Neural cell (in vitro differentiated cells): Measurements from ENCODE around the gene PLSCR5. TPM values are rescaled to one million over a fixed set of nuclear protein-coding genes. Genes with fewer than 3 reads are reported as not detected.

Experiments
- H2AFZ ChIP-seq: fragments of 200-600, 300-800 bp; sonication (generic), shearing (Covaris generic); 2 replicates; pipeline ENCODE4 v1.6.0; 2014; ENCODE audit warnings: low read depth, mild to moderate bottlenecking, antibody characterized with exemption, low read length, moderate library complexity
- H3F3A ChIP-seq: fragments of 200-600 bp; shearing (Covaris generic); 2 replicates; pipeline ENCODE4 v1.6.1; 2016; ENCODE audit warnings: mild to moderate bottlenecking, moderate library complexity, mixed read lengths, antibody characterized with exemption, low read length; ENCODE audit not compliant: insufficient read depth, poor library complexity, severe bottlenecking
- H3K27ac ChIP-seq: fragments of 200-600, 300-800 bp; sonication (generic), shearing (Covaris generic); 2 replicates; pipeline ENCODE4 v1.5.1; 2014; ENCODE audit warnings: mild to moderate bottlenecking, low read length, moderate library complexity
- H3K27me3 ChIP-seq: fragments of 300-800, 200-600 bp; sonication (generic), shearing (Covaris generic); 2 replicates; pipeline ENCODE4 v1.6.0; 2014; ENCODE audit warnings: mild to moderate bottlenecking, low read depth, low read length, moderate library complexity; ENCODE audit not compliant: insufficient read depth
- H3K36me3 ChIP-seq: fragments of 300-800, 200-600 bp; sonication (generic), shearing (Covaris generic); 2 replicates; pipeline ENCODE4 v1.5.1; 2014; ENCODE audit warnings: mild to moderate bottlenecking, antibody characterized with exemption, low read length, moderate library complexity; ENCODE audit not compliant: insufficient read depth
- H3K4me2 ChIP-seq: fragments of 300-800, 200-600 bp; sonication (generic), shearing (Covaris generic); 2 replicates; pipeline ENCODE4 v1.6.0; 2014; ENCODE audit warnings: mild to moderate bottlenecking, low read length
- H3K4me3 ChIP-seq: fragments of 300-800, 200-600 bp; sonication (generic), shearing (Covaris generic); 2 replicates; pipeline ENCODE4 v1.5.1; 2014; ENCODE audit warnings: mild to moderate bottlenecking, low read length, moderate library complexity
- H3K79me2 ChIP-seq: fragments of 200-600 bp; shearing (Covaris generic); replicated peaks from 2 replicates; pipeline ENCODE4 v1.6.0; 2014; ENCODE audit warnings: mild to moderate bottlenecking, low read length, moderate library complexity; ENCODE audit not compliant: insufficient read depth
- H3K9ac ChIP-seq: fragments of 300-800, 200-600 bp; sonication (generic), shearing (Covaris generic); 2 replicates; pipeline ENCODE4 v1.6.1; 2016; ENCODE audit warnings: mild to moderate bottlenecking, low read length, mixed read lengths
- H3K9me2 ChIP-seq: fragments of 200-600 bp; shearing (Covaris generic); 2 replicates; pipeline ENCODE4 v1.6.1; 2016; ENCODE audit warnings: mild to moderate bottlenecking, low read length, mixed read lengths; ENCODE audit not compliant: insufficient read depth
- H3K9me3 ChIP-seq: fragments of 200-600, 300-800 bp; sonication (generic), shearing (Covaris generic); 2 replicates; pipeline ENCODE4 v1.6.1; 2016; ENCODE audit warnings: mild to moderate bottlenecking, mixed run types, low read length, moderate library complexity, mixed read lengths
- H4K20me1 ChIP-seq: fragments of 200-600 bp; shearing (Covaris generic); 2 replicates; pipeline ENCODE4 v1.6.1; 2016; ENCODE audit warnings: mild to moderate bottlenecking, mixed run types; ENCODE audit not compliant: insufficient read depth
- CTCF ChIP-seq: fragments of 450-650 bp; IDR thresholded peaks from 2 replicates; pipeline ENCODE4 v1.5.1; 2014; ENCODE audit warnings: antibody characterized with exemption, mild to moderate bottlenecking, moderate library complexity; ENCODE audit not compliant: poor library complexity, severe bottlenecking
- EP300 ChIP-seq: fragments of 450-650 bp; conservative IDR thresholded peaks from 2 replicates; pipeline ENCODE4 v1.6.1; 2014; ENCODE audit warnings: antibody characterized with exemption, mild to moderate bottlenecking, moderate library complexity; ENCODE audit not compliant: poor library complexity, severe bottlenecking
- EZH2 ChIP-seq: fragments of 200-600, 300-800 bp; shearing (Covaris generic), sonication (generic); IDR thresholded peaks from 2 replicates; pipeline ENCODE4 v1.6.1; 2014; ENCODE audit warnings: antibody characterized with exemption, low read length, borderline replicate concordance, mild to moderate bottlenecking; ENCODE audit not compliant: insufficient read depth, poor library complexity, severe bottlenecking
- MXI1 ChIP-seq: fragments of 450-650 bp; conservative IDR thresholded peaks from 2 replicates; pipeline ENCODE4 v1.6.1; 2014; ENCODE audit warnings: antibody characterized with exemption, mild to moderate bottlenecking; ENCODE audit not compliant: poor library complexity, severe bottlenecking
- POLR2AphosphoS5 ChIP-seq: IDR thresholded peaks from 2 replicates; pipeline ENCODE4 v1.6.1; 2012
- RAD21 ChIP-seq: fragments of 450-650 bp; conservative IDR thresholded peaks from 2 replicates; pipeline ENCODE4 v1.6.1; 2014; ENCODE audit warnings: antibody characterized with exemption, mild to moderate bottlenecking, moderate library complexity
- REST ChIP-seq: IDR thresholded peaks from 2 replicates; pipeline ENCODE4 v1.6.1; 2012; ENCODE audit warnings: borderline replicate concordance
- SMC3 ChIP-seq: fragments of 450-650 bp; conservative IDR thresholded peaks from 2 replicates; pipeline ENCODE4 v1.6.1; 2014; ENCODE audit warnings: antibody characterized with exemption, mild to moderate bottlenecking, moderate library complexity; ENCODE audit not compliant: poor library complexity
- TAF1 ChIP-seq: IDR thresholded peaks from 2 replicates; pipeline ENCODE4 v1.6.1; 2012; ENCODE audit warnings: low read depth
- polyA plus RNA-seq: library from polyadenylated mRNA; depleted of rRNA; stranded (reverse); fragments of >200 nt; gene quantifications from 2 replicates; pipeline ENCODE4 v1.2.3, GENCODE V29; 2014

Gene PLSCR5
- polyA plus RNA-seq, 1 donor from 2014 or later: 0.37 TPM

GRCh38 chr3:146540236-146540635, 64.9 kb downstream of the PLSCR5 start:
- Histone ChIP-seq H4K20me1 (no peaks in the 10 kb centered on the region), H3K36me3 (no peaks in the 10 kb centered on the region), H3K27me3 (peaks cover 15% of the 10 kb centered on the region), H3K9me2 (no peaks in the 10 kb centered on the region), H3F3A (no peaks in the 10 kb centered on the region), H3K9ac (no peak overlapping the region), H3K27ac (no peak overlapping the region), H3K4me3 (no peak overlapping the region), H3K9me3 (no peaks in the 10 kb centered on the region), H2AFZ (no peak overlapping the region), H3K79me2 (no peaks in the 10 kb centered on the region), H3K4me2 (no peak overlapping the region)
- TF ChIP-seq REST: no peak
- TF ChIP-seq MXI1: no peak
- TF ChIP-seq CTCF: no peak
- TF ChIP-seq POLR2AphosphoS5: no peak
- no peak for TF ChIP-seq SMC3
- TF ChIP-seq EP300: no peak
- TF ChIP-seq EZH2: no peak
- no peak for TF ChIP-seq TAF1
- no peak for TF ChIP-seq RAD21

GRCh38 chr3:146539315-146539714, 65.8 kb downstream of the PLSCR5 start:
- no peak overlapping the region for H3K27ac ChIP-seq

More at GRCh38 chr3:146539315-146539714, 65.8 kb downstream of the PLSCR5 start:
- TF ChIP-seq REST: no peak
- Histone ChIP-seq H3K4me3 (no peak overlapping the region), H4K20me1 (no peaks in the 10 kb centered on the region), H3K9me3 (no peaks in the 10 kb centered on the region), H3K4me2 (no peak overlapping the region), H2AFZ (no peak overlapping the region), H3K27me3 (peaks cover 6% of the 10 kb centered on the region), H3K9me2 (no peaks in the 10 kb centered on the region), H3K36me3 (no peaks in the 10 kb centered on the region), H3K9ac (no peak overlapping the region), H3F3A (no peaks in the 10 kb centered on the region), H3K79me2 (no peaks in the 10 kb centered on the region)
